LNCaP clone FGC (cell line): ENCODE results near the gene PRKAG2.
"Not testable (repeated sequence)": the region's sequence is repeated elsewhere in the genome, so short reads cannot be mapped to it uniquely, and the experiment has no call there.

Experiments
- DNase-seq: peaks from one replicate; pipeline ENCODE4 v3.0.0-alpha.2; 2011; ENCODE audit warnings: low read depth
- H3K4me3 ChIP-seq: 2 replicates; pipeline ENCODE4 v1.5.1; 2011; ENCODE audit warnings: mild to moderate bottlenecking, low read depth, low read length, control low read depth
- CTCF ChIP-seq: IDR thresholded peaks from 2 replicates; pipeline ENCODE4 v1.5.1; 2012; ENCODE audit warnings: mild to moderate bottlenecking; ENCODE audit not compliant: control insufficient read depth, insufficient read depth; ENCODE audit errors: extremely low read depth

PRKAG2 gene

GRCh38 chr7:151754688-151755130 is 122.2 kb downstream of the PRKAG2 start:
- no peak for TF ChIP-seq CTCF
- DNase-seq: no peak
- H3K4me3 ChIP-seq: no peak overlapping the region

- H3K4me3 ChIP-seq: no peak overlapping the region
- peak; percentile 44 for DNase-seq
- peak; percentile 93 for TF ChIP-seq CTCF
These were observed 122.7 kb downstream of the PRKAG2 start for GRCh38 chr7:151754142-151754590.

- no peak overlapping the region for H3K4me3 ChIP-seq
- DNase-seq: no peak
- TF ChIP-seq CTCF: no peak
These were observed 123.9 kb downstream of the PRKAG2 start for GRCh38 chr7:151752816-151753595.

- no peak for DNase-seq
- TF ChIP-seq CTCF: no peak
- no peak overlapping the region for H3K4me3 ChIP-seq
These were observed 124.9 kb downstream of the PRKAG2 start for GRCh38 chr7:151752037-151752436.

GRCh38 chr7:151748733-151749132 is 128.2 kb downstream of the PRKAG2 start:
- no peak overlapping the region for H3K4me3 ChIP-seq
- TF ChIP-seq CTCF: no peak
- no peak for DNase-seq

- not testable (repeated sequence) for DNase-seq, H3K4me3 ChIP-seq
These were observed 128.9 kb downstream of the PRKAG2 start for GRCh38 chr7:151748021-151748420.

- no peak overlapping the region for H3K4me3 ChIP-seq
- TF ChIP-seq CTCF: no peak
- no peak for DNase-seq
These were observed 131.2 kb downstream of the PRKAG2 start for GRCh38 chr7:151745706-151746105.
